Smooth muscle cell (in vitro differentiated cells): ENCODE results near the gene TNFRSF18. TPM values are rescaled to one million over a fixed set of nuclear protein-coding genes. Genes with fewer than 3 reads are reported as not detected.

Experiments used
- DNase-seq: peaks from one replicate; lab custom pipeline; 2025; ENCODE audit not compliant: unreplicated experiment; lab: John Stamatoyannopoulos, UW
- H2AFZ ChIP-seq: fragments of 200-600 bp; sonication (generic); 2 replicates; pipeline ENCODE4 v1.6.0; 2016; ENCODE audit warnings: antibody characterized with exemption, low read depth, mild to moderate bottlenecking
- H3F3A ChIP-seq: fragments of 200-600 bp; sonication (generic); 2 replicates; pipeline ENCODE4 v1.6.0; 2017; ENCODE audit warnings: antibody characterized with exemption, low read depth
- H3K27ac ChIP-seq: fragments of 200-600 bp; sonication (generic); 2 replicates; pipeline ENCODE4 v1.5.1; 2016; ENCODE audit warnings: low read depth, mild to moderate bottlenecking
- H3K27me3 ChIP-seq: fragments of 200-600 bp; sonication (generic); 2 replicates; pipeline ENCODE4 v1.6.1; 2016; ENCODE audit warnings: low read depth, mild to moderate bottlenecking
- H3K36me3 ChIP-seq: fragments of 200-600 bp; sonication (generic); 2 replicates; pipeline ENCODE4 v1.5.1; 2016; ENCODE audit warnings: low read depth
- H3K4me1 ChIP-seq: fragments of 200-600 bp; sonication (generic); 2 replicates; pipeline ENCODE4 v1.5.1; 2016; ENCODE audit warnings: low read depth
- H3K4me2 ChIP-seq: fragments of 200-600 bp; sonication (generic); 2 replicates; pipeline ENCODE4 v1.6.0; 2016; ENCODE audit warnings: mild to moderate bottlenecking
- H3K4me3 ChIP-seq: fragments of 200-600 bp; sonication (generic); 2 replicates; pipeline ENCODE4 v1.5.1; 2016; ENCODE audit warnings: mild to moderate bottlenecking
- H3K79me2 ChIP-seq: fragments of 200-600 bp; sonication (generic); 2 replicates; pipeline ENCODE4 v1.6.0; 2016; ENCODE audit warnings: low read depth, mild to moderate bottlenecking
- H3K9ac ChIP-seq: fragments of 200-600 bp; sonication (generic); 2 replicates; pipeline ENCODE4 v1.6.0; 2016; ENCODE audit warnings: low read depth
- H3K9me3 ChIP-seq: fragments of 200-600 bp; sonication (generic); replicated peaks from 2 replicates; pipeline ENCODE4 v1.5.1; 2016; ENCODE audit warnings: low read depth
- H4K20me1 ChIP-seq: fragments of 200-600 bp; sonication (generic); 2 replicates; pipeline ENCODE4 v1.6.0; 2016; ENCODE audit warnings: low read depth
- CTCF ChIP-seq: fragments of 200-600 bp; sonication (generic); IDR thresholded peaks from 2 replicates; pipeline ENCODE4 v1.5.1; 2017; ENCODE audit warnings: borderline replicate concordance, mild to moderate bottlenecking, antibody characterized with exemption; ENCODE audit not compliant: insufficient read depth, poor library complexity, severe bottlenecking
- WGBS: methylation state at CpG from one replicate; pipeline ENCODE4 v1.1.7; 2016; ENCODE audit warnings: low lambda C conversion rate; 5-methylcytosine and 5-hydroxymethylcytosine counted together
- polyA plus RNA-seq: library from polyadenylated mRNA; unstranded; fragments of >200 nt; fragmentation: Nextera tagmentation; extraction: Ambion mirVana; gene quantifications from 2 replicates; pipeline ENCODE4 v1.2.1, GENCODE V29; 2016
- total RNA-seq: library from RNA; depleted of rRNA; stranded (reverse); fragments of >200 nt; gene quantifications from 2 replicates; pipeline ENCODE4 v1.2.3, GENCODE V29; 2014

Gene TNFRSF18
- total and polyA plus RNA-seq, 2 experiments from 2014 or later, result 4.8 to 12.2 TPM

GRCh38 chr1:1173061-1173792 lies 33.2 kb downstream of the TNFRSF18 start:
- no peaks in the 10 kb centered on the region for H4K20me1 ChIP-seq
- no peaks in the 10 kb centered on the region for H3F3A ChIP-seq
- H2AFZ ChIP-seq, result no peak overlapping the region
- no peaks in the 10 kb centered on the region for H3K79me2 ChIP-seq
- H3K4me2 ChIP-seq, result no peak overlapping the region
- no peak for TF ChIP-seq CTCF
- peaks cover 3% of the 10 kb centered on the region for H3K4me1 ChIP-seq
- 89% methylated on average over 29 of the region's 32 CpGs for WGBS
- DNase-seq, result no peak
- H3K27me3 ChIP-seq, result no peaks in the 10 kb centered on the region
- H3K9ac ChIP-seq, result no peak overlapping the region
- no peak overlapping the region for H3K4me3 ChIP-seq
- H3K36me3 ChIP-seq, result no peaks in the 10 kb centered on the region
- no peaks in the 10 kb centered on the region for H3K9me3 ChIP-seq
- H3K27ac ChIP-seq, result no peak overlapping the region

GRCh38 chr1:1171546-1172340 lies 34.6 kb downstream of the TNFRSF18 start:
- no peaks in the 10 kb centered on the region for H3K27me3 ChIP-seq
- no peak overlapping the region for H3K9ac ChIP-seq
- peaks cover 3% of the 10 kb centered on the region for H3K4me1 ChIP-seq
- H3K9me3 ChIP-seq, result no peaks in the 10 kb centered on the region
- no peak for DNase-seq
- no peaks in the 10 kb centered on the region for H3F3A ChIP-seq
- H2AFZ ChIP-seq, result no peak overlapping the region
- H4K20me1 ChIP-seq, result no peaks in the 10 kb centered on the region
- no peak for TF ChIP-seq CTCF
- H3K79me2 ChIP-seq, result no peaks in the 10 kb centered on the region
- WGBS, result 90% methylated on average over 27 of the region's 33 CpGs
- H3K36me3 ChIP-seq, result no peaks in the 10 kb centered on the region
- H3K4me2 ChIP-seq, result no peak overlapping the region
- no peak overlapping the region for H3K27ac ChIP-seq
- H3K4me3 ChIP-seq, result no peak overlapping the region

- 92% methylated on average over 9 of the region's 12 CpGs for WGBS
- no peak overlapping the region for H3K9ac ChIP-seq
- H3F3A ChIP-seq, result no peaks in the 10 kb centered on the region
- DNase-seq, result no peak
- H2AFZ ChIP-seq, result no peak overlapping the region
- no peaks in the 10 kb centered on the region for H3K9me3 ChIP-seq
- no peaks in the 10 kb centered on the region for H3K36me3 ChIP-seq
- no peak for TF ChIP-seq CTCF
- no peaks in the 10 kb centered on the region for H4K20me1 ChIP-seq
- H3K79me2 ChIP-seq, result no peaks in the 10 kb centered on the region
- H3K4me3 ChIP-seq, result no peak overlapping the region
- no peak overlapping the region for H3K4me2 ChIP-seq
- peaks cover 3% of the 10 kb centered on the region for H3K4me1 ChIP-seq
- no peaks in the 10 kb centered on the region for H3K27me3 ChIP-seq
- H3K27ac ChIP-seq, result no peak overlapping the region
Observed at GRCh38 chr1:1171161-1171545, 35.2 kb downstream of the TNFRSF18 start.
